ENCODE results near the gene HOXB3.

GRCh38 chr17:48530887-48531272, 59.2 kb downstream of the HOXB3 start, which contains the start of gene HOXB1:
- TF ChIP-seq CTCF (IDR thresholded peaks at IDR 0.05) (no peak), POLR2A (IDR thresholded peaks at IDR 0.05) (no peak)
